Nephron (organoid): ENCODE measurements around the gene NPAS4.

ENCODE experiments used
- H3K27ac Mint-ChIP-seq, 3 experiments: 2 replicates each; pipeline ENCODE4 v1.8.0; 2020; ENCODE audit warnings: mixed read lengths in 3 of 3, mild to moderate bottlenecking in 2 of 3, moderate library complexity in 1 of 3
- H3K27me3 Mint-ChIP-seq: 2 replicates; pipeline ENCODE4 v1.8.0; 2021; ENCODE audit warnings: low read depth, mild to moderate bottlenecking, moderate library complexity, mixed read lengths
- H3K36me3 Mint-ChIP-seq: 2 replicates; pipeline ENCODE4 v1.8.0; 2020; ENCODE audit warnings: low read depth, mixed read lengths
- H3K4me1 Mint-ChIP-seq: 2 replicates; pipeline ENCODE4 v1.8.0; 2020; ENCODE audit warnings: mixed read lengths
- H3K4me3 Mint-ChIP-seq, 3 experiments: 2 replicates each; pipeline ENCODE4 v1.8.0; 2020; ENCODE audit warnings: mild to moderate bottlenecking in 3 of 3, mixed read lengths in 3 of 3, moderate library complexity in 2 of 3
- H3K9me3 Mint-ChIP-seq: 2 replicates; pipeline ENCODE4 v1.8.0; 2020; ENCODE audit warnings: mixed read lengths
- TF ChIP-seq, protein P1 (sequence below), 3 experiments: fragments of 200-600 bp; sonication (generic); IDR thresholded peaks; one replicate each; pipeline ENCODE4 v1.5.0; 2021; ENCODE audit warnings: antibody characterized with exemption in 3 of 3; ENCODE audit not compliant: unreplicated experiment in 3 of 3

The NPAS4 gene

GRCh38 chr11:66469441-66469840, 48.6 kb downstream of the NPAS4 start:
- peak overlapping the region; percentile 75 to 97 (median 93) for H3K4me3 Mint-ChIP-seq
- TF ChIP-seq, protein P1, sequence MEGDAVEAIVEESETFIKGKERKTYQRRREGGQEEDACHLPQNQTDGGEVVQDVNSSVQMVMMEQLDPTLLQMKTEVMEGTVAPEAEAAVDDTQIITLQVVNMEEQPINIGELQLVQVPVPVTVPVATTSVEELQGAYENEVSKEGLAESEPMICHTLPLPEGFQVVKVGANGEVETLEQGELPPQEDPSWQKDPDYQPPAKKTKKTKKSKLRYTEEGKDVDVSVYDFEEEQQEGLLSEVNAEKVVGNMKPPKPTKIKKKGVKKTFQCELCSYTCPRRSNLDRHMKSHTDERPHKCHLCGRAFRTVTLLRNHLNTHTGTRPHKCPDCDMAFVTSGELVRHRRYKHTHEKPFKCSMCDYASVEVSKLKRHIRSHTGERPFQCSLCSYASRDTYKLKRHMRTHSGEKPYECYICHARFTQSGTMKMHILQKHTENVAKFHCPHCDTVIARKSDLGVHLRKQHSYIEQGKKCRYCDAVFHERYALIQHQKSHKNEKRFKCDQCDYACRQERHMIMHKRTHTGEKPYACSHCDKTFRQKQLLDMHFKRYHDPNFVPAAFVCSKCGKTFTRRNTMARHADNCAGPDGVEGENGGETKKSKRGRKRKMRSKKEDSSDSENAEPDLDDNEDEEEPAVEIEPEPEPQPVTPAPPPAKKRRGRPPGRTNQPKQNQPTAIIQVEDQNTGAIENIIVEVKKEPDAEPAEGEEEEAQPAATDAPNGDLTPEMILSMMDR (IDR thresholded peaks at IDR 0.05; ENCODE audit: unreplicated experiment in 3 of 3), result no peak
- H3K9me3 Mint-ChIP-seq, result no peaks in the 10 kb centered on the region
- peaks cover 5% of the 10 kb centered on the region for H3K36me3 Mint-ChIP-seq
- H3K27me3 Mint-ChIP-seq, result peaks cover 4% of the 10 kb centered on the region
- H3K27ac Mint-ChIP-seq, result no peak overlapping the region
- peaks cover 16% of the 10 kb centered on the region for H3K4me1 Mint-ChIP-seq

DNA sequence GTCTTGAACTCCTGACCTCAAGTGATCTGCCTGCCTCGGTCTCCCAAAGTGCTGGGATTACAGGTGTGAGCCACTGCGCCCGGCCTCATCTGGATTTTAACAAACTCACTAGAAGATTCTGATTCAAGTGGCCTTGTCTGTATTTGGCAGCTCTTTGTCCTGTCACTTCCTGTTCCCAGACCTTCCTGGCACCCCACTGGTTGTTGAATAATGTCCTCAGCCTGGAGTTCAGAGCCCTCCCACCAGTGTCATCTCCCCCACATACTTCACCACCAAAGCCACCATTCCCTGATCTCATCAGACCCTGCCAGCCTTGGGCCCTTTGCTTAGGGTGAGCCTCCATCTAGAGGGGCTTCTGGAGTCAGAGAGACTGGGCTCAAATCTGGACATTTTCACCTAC, 49.2 kb downstream of the NPAS4 start:
- Mint-ChIP-seq H3K9me3 (no peaks in the 10 kb centered on the region), H3K4me1 (peaks cover 14% of the 10 kb centered on the region), H3K27ac (peak overlapping the region in 2 of 3 experiments; percentile 11 to 37), H3K4me3 (peak overlapping the region; percentile 43 to 75 (median 45)), H3K36me3 (peaks cover 5% of the 10 kb centered on the region), H3K27me3 (peaks cover 4% of the 10 kb centered on the region)
- TF ChIP-seq, protein P1 (IDR thresholded peaks at IDR 0.05; ENCODE audit: unreplicated experiment in 3 of 3), result no peak

GRCh38 chr11:66471142-66471541, 50.3 kb downstream of the NPAS4 start:
- Mint-ChIP-seq H3K4me1 (peaks cover 3% of the 10 kb centered on the region), H3K9me3 (no peaks in the 10 kb centered on the region), H3K36me3 (peaks cover 5% of the 10 kb centered on the region), H3K27ac (no peak overlapping the region), H3K4me3 (peak overlapping the region in 2 of 3 experiments; percentile 42 to 62), H3K27me3 (peaks cover 4% of the 10 kb centered on the region)
- TF ChIP-seq, protein P1 (IDR thresholded peaks at IDR 0.05; ENCODE audit: unreplicated experiment in 3 of 3), result no peak

GRCh38 chr11:66472054-66472453, 51.2 kb downstream of the NPAS4 start:
- Mint-ChIP-seq H3K9me3 (no peaks in the 10 kb centered on the region), H3K4me3 (no peak overlapping the region), H3K27ac (no peak overlapping the region), H3K4me1 (peaks cover 7% of the 10 kb centered on the region), H3K36me3 (peaks cover 5% of the 10 kb centered on the region), H3K27me3 (peaks cover 4% of the 10 kb centered on the region)
- TF ChIP-seq, protein P1 (IDR thresholded peaks at IDR 0.05; ENCODE audit: unreplicated experiment in 3 of 3), result no peak

GRCh38 chr11:66473167-66473566, 52.3 kb downstream of the NPAS4 start:
- Mint-ChIP-seq H3K4me1 (peaks cover 18% of the 10 kb centered on the region), H3K27me3 (no peaks in the 10 kb centered on the region), H3K27ac (no peak overlapping the region), H3K4me3 (no peak overlapping the region), H3K9me3 (no peaks in the 10 kb centered on the region), H3K36me3 (peaks cover 5% of the 10 kb centered on the region)
- TF ChIP-seq, protein P1 (IDR thresholded peaks at IDR 0.05; ENCODE audit: unreplicated experiment in 3 of 3), result no peak
